Fibroblast of lung (primary cell): ENCODE results near the gene MACO1. TPM values are rescaled to one million over a fixed set of nuclear protein-coding genes. Genes with fewer than 3 reads are reported as not detected.
A peak's percentile ranks its signal among the peaks of the same experiment; 100 is the strongest.

Source experiments
- DNase-seq, 2 donors: peaks; one replicate each; pipeline versions ENCODE4 v3.0.0 to v3.0.0-alpha.2; 2010; ENCODE audit warnings: low read depth in 2 of 2
- H2AFZ ChIP-seq: 2 replicates; pipeline ENCODE4 v1.5.1; 2012; ENCODE audit warnings: low read length, control low read depth, inconsistent platforms
- H3K27ac ChIP-seq: 2 replicates; pipeline ENCODE4 v1.5.1; 2011; ENCODE audit warnings: low read length, control low read depth; ENCODE audit not compliant: insufficient read depth
- H3K27me3 ChIP-seq: 2 replicates; pipeline ENCODE4 v1.5.1; 2011; ENCODE audit warnings: mild to moderate bottlenecking, low read length; ENCODE audit not compliant: control insufficient read depth, insufficient read depth
- H3K36me3 ChIP-seq: 2 replicates; pipeline ENCODE4 v1.5.1; 2011; ENCODE audit warnings: low read length; ENCODE audit not compliant: control insufficient read depth, insufficient read depth
- H3K4me1 ChIP-seq: 2 replicates; pipeline ENCODE4 v1.5.1; 2011; ENCODE audit warnings: low read length; ENCODE audit not compliant: control insufficient read depth, insufficient read depth; ENCODE audit errors: extremely low read depth
- H3K4me2 ChIP-seq: 2 replicates; pipeline ENCODE4 v1.5.1; 2011; ENCODE audit warnings: low read length, control low read depth; ENCODE audit not compliant: insufficient read depth; ENCODE audit errors: extremely low read depth
- H3K4me3 ChIP-seq, 4 experiments: fragments of 200-600 bp in 1 of 4; sonication (generic) in 1 of 4; replicated peaks in 1 of 4; 2 replicates each; pipeline ENCODE4 v1.5.1; 2011 to 2016; ENCODE audit warnings: low read length in 4 of 4, low read depth in 3 of 4, mild to moderate bottlenecking in 3 of 4, control low read depth in 2 of 4, inconsistent platforms in 1 of 4, mixed read lengths in 1 of 4; ENCODE audit not compliant: insufficient read depth in 1 of 4; ENCODE audit errors: control extremely low read depth in 1 of 4
- H3K79me2 ChIP-seq: 2 replicates; pipeline ENCODE4 v1.5.1; 2012; ENCODE audit warnings: mild to moderate bottlenecking, low read length, inconsistent platforms; ENCODE audit not compliant: control insufficient read depth, insufficient read depth
- H3K9ac ChIP-seq: 2 replicates; pipeline ENCODE4 v1.5.1; 2011; ENCODE audit warnings: mild to moderate bottlenecking, low read length, control low read depth; ENCODE audit not compliant: insufficient read depth
- H3K9me3 ChIP-seq: 2 replicates; pipeline ENCODE4 v1.5.1; 2012; ENCODE audit warnings: low read depth, low read length; ENCODE audit not compliant: control insufficient read depth, insufficient read depth
- H4K20me1 ChIP-seq: 2 replicates; pipeline ENCODE4 v1.5.1; 2011; ENCODE audit warnings: low read length; ENCODE audit not compliant: control insufficient read depth, insufficient read depth; ENCODE audit errors: extremely low read depth
- CTCF ChIP-seq, 2 donors: IDR thresholded peaks in 1 of 2; conservative IDR thresholded peaks in 1 of 2; 1 replicate in 1 of 2; 2 replicates in 1 of 2; pipeline ENCODE4 v1.5.1; 2011 to 2012; ENCODE audit warnings: low read length in 2 of 2, control low read depth in 1 of 2, inconsistent platforms in 1 of 2, low read depth in 1 of 2, mild to moderate bottlenecking in 1 of 2
- EZH2 ChIP-seq: IDR thresholded peaks from 2 replicates; pipeline ENCODE4 v1.5.1; 2012; ENCODE audit warnings: low read length, control low read depth, mild to moderate bottlenecking; ENCODE audit errors: missing control alignments
- polyA plus RNA-seq, 2 donors: library from polyadenylated mRNA; depleted of rRNA in 1 of 2; stranded (reverse) in 1 of 2; unstranded in 1 of 2; fragments of >200 nt; gene quantifications; 2 replicates each; pipeline ENCODE4 v1.2.1, GENCODE V29; 2011 to 2012; ENCODE audit warnings: missing spikeins in 1 of 2
- total RNA-seq: library from RNA; depleted of rRNA; stranded (reverse); fragments of >200 nt; gene quantifications from 2 replicates; pipeline ENCODE4 v1.2.1, GENCODE V29; 2014

The MACO1 gene
- total and polyA plus RNA-seq, 2 donors (not counting 1 experiment from before 2014, with no cell fraction given) = 14.2 to 17.5 TPM

DNA sequence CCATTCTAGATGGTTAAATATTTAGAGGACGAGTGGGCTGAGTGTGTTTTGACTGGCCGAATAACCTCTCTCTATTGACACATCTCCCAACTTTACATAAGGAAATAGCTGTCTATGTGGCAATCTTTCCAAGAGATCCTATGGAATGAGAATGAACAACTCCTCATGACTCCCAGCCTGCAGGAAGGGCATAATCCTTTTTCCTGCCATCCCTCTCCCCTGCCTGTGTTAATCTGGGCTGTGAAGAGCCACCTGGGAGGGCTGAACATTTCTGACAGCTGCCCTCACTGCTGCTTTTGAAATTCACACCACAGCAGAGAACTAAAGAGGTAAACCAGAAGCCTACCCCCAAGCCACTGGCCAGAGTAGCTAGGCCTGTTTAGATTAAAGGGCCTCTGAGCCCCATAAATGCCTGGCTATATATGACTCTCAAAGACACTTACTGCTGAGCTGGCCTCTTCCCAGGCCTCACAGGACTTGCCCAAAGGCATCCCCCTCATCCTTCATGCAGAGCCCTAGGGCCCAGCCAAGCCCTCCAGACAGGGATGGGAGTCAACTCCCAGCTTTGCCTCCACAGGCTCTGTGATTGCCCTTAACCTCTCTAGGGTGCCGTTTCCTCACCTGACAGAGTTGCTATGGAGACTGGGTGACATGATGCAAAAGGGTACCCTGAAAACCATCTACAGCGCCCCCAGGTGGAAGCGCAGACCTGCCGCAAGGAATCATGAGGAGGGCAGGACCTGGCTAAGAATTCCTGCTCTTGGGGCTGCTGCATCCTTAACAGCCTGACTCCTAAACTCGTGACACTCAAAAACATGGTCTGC, 70.8 kb downstream of the MACO1 start:
- Histone ChIP-seq H3K9me3 (no peaks in the 10 kb centered on the region), H2AFZ (no peak overlapping the region), H4K20me1 (no peaks in the 10 kb centered on the region), H3K9ac (no peak overlapping the region), H3K79me2 (no peaks in the 10 kb centered on the region), H3K27ac (no peak overlapping the region), H3K4me1 (no peaks in the 10 kb centered on the region), H3K36me3 (no peaks in the 10 kb centered on the region), H3K4me3 (no peak overlapping the region), H3K27me3 (no peaks in the 10 kb centered on the region), H3K4me2 (no peak overlapping the region)
- DNase-seq = peak; percentile 42 to 56
- peak in 1 of 2 donors; percentile 8 for TF ChIP-seq CTCF (conservative IDR thresholded peaks at IDR 0.05 in 1 of 2, IDR thresholded peaks at IDR 0.05 in 1 of 2; ENCODE audit: low read depth in 1 of 2, low read length in 2 of 2)
- TF ChIP-seq EZH2 = no peak

GRCh38 chr1:25502957-25503356, 72.3 kb downstream of the MACO1 start:
- Histone ChIP-seq H3K27ac (no peak overlapping the region), H3K4me2 (no peak overlapping the region), H4K20me1 (no peaks in the 10 kb centered on the region), H3K9me3 (no peaks in the 10 kb centered on the region), H2AFZ (no peak overlapping the region), H3K9ac (no peak overlapping the region), H3K36me3 (no peaks in the 10 kb centered on the region), H3K27me3 (no peaks in the 10 kb centered on the region), H3K4me1 (no peaks in the 10 kb centered on the region), H3K4me3 (no peak overlapping the region), H3K79me2 (no peaks in the 10 kb centered on the region)
- TF ChIP-seq EZH2 (no peak), CTCF (conservative IDR thresholded peaks at IDR 0.05 in 1 of 2, IDR thresholded peaks at IDR 0.05 in 1 of 2; ENCODE audit: low read depth in 1 of 2, low read length in 2 of 2) (no peak)
- peak in 1 of 2 donors; percentile 65 for DNase-seq

DNA sequence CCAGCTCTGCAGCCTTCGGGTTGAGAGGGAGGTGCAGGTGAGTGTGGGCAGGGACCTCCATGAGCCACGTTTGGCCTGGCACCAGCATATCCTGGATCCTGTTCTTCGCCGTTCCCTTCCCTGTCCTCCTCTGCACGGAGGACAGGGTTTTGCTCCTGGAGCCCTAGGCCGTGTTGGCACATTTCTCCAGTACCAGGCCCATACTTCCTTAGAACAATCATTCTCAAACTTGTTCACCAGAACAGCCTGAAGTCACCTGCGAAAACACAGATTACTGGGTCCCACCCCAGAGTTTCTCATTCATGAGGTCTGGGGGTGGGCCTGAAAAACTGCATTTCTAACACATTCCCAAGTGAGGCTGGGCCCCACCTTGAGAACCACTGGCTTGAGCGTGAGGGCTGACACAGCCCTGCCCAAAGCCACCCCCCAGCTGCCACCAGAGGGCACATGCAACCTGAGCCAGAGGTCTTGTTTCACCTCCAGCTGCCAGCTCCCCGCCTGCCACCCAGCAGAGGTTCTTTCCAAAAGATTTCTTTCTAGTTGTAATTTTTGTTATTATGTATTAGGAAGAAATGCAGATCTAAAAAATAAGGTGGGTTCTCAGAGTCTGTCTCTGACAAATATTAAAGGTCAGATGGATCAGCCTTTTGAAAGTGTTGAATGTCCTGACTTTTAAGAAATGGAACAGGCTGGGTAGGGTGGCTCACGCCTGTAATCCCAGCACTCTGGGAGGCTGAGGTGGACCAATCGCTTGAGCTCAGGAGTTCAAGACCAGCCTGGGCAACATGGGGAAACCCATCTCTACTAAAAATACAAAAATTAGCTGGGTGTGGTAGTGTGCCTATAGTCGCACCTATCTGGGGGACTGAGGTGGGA, 73.1 kb downstream of the MACO1 start:
- H3K79me2 ChIP-seq = no peaks in the 10 kb centered on the region
- DNase-seq = peak in 1 of 2 donors; percentile 9

More for the DNA sequence above, 73.1 kb downstream of the MACO1 start:
- H3K4me3 ChIP-seq = no peak overlapping the region
- no peak overlapping the region for H3K4me2 ChIP-seq
- no peaks in the 10 kb centered on the region for H4K20me1 ChIP-seq
- no peak overlapping the region for H2AFZ ChIP-seq
- no peaks in the 10 kb centered on the region for H3K4me1 ChIP-seq
- H3K9ac ChIP-seq = no peak overlapping the region
- TF ChIP-seq CTCF (conservative IDR thresholded peaks at IDR 0.05 in 1 of 2, IDR thresholded peaks at IDR 0.05 in 1 of 2; ENCODE audit: low read depth in 1 of 2, low read length in 2 of 2) = peak; percentile 18 to 33
- TF ChIP-seq EZH2 = no peak
- H3K27ac ChIP-seq = no peak overlapping the region
- no peaks in the 10 kb centered on the region for H3K36me3 ChIP-seq
- H3K9me3 ChIP-seq = no peaks in the 10 kb centered on the region
- no peaks in the 10 kb centered on the region for H3K27me3 ChIP-seq
